ENCODE results near the gene ATP11B.
A peak's percentile ranks its signal among the peaks of the same experiment; 100 is the strongest.

The ATP11B gene

GRCh38 chr3:182908471-182908870 lies 115.2 kb downstream of the ATP11B start:
- ATAC-seq = no peak
- no peak for TF ChIP-seq PPARA (CRISPR knock-in tag; IDR thresholded peaks at IDR 0.05; ENCODE audit: borderline replicate concordance)
- no peak for TF ChIP-seq ISL1 (CRISPR knock-in tag; IDR thresholded peaks at IDR 0.05)
- no peak for TF ChIP-seq SNAI2 (CRISPR knock-in tag; IDR thresholded peaks at IDR 0.05)
- no peak for TF ChIP-seq RARB (CRISPR knock-in tag; IDR thresholded peaks at IDR 0.05)
- TF ChIP-seq OSR1 (CRISPR knock-in tag; IDR thresholded peaks at IDR 0.05) = no peak
- no peak for TF ChIP-seq ZFP3 (CRISPR knock-in tag; IDR thresholded peaks at IDR 0.05)
- TF ChIP-seq CREB5 (CRISPR knock-in tag; IDR thresholded peaks at IDR 0.05; ENCODE audit: low read depth) = no peak
- TF ChIP-seq ZC3H10 (CRISPR knock-in tag; IDR thresholded peaks at IDR 0.05) = no peak
- TF ChIP-seq GLIS3 (CRISPR knock-in tag; IDR thresholded peaks at IDR 0.05) = no peak
- no peak for TF ChIP-seq TCF4 (CRISPR knock-in tag; IDR thresholded peaks at IDR 0.05; ENCODE audit: borderline replicate concordance)

DNA sequence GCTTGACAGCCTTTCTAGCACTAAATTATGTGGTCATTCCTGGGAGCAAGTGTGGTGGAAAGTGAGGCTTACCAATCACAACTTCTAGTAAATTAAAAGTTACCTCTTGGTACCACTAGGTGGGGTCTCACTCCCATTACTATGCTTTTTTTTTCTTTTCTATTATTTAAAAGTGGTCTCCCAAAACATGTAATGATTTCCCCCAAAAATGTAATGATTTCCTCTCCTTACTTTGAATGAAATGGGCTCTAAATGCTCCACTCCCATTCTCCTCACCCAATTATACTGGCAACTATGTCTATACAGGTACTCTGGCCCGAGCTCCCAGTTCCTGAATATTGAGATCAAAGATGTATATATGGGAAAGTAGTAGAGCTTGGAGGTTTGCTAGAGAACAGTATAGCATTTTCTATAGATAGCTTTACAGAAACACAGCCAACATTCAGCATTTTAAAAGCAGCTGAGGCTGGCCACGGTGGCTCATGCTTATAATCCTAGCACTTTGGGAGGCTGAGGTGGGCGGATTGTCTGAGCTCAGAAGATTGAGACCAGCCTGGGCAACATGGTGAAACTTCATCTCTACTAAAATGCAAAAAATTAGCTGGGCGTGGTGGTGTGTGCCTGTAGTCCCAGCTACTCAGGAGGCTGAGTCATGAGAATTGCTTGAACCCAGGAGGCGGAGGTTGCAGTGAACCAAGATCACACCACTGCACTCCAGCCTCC lies 116.2 kb downstream of the ATP11B start:
- ATAC-seq = peak; percentile 71
- TF ChIP-seq CSDC2 (CRISPR knock-in tag; IDR thresholded peaks at IDR 0.05) = no peak
- TF ChIP-seq SNAI2 (CRISPR knock-in tag; IDR thresholded peaks at IDR 0.05) = no peak
- no peak for TF ChIP-seq TSHZ2 (CRISPR knock-in tag; IDR thresholded peaks at IDR 0.05)
- TF ChIP-seq PATZ1 (CRISPR knock-in tag; IDR thresholded peaks at IDR 0.05; ENCODE audit: borderline replicate concordance) = no peak
- TF ChIP-seq ESRRG (CRISPR knock-in tag; IDR thresholded peaks at IDR 0.05) = no peak
- no peak for TF ChIP-seq TCF4 (CRISPR knock-in tag; IDR thresholded peaks at IDR 0.05; ENCODE audit: borderline replicate concordance)
- no peak for TF ChIP-seq ZFP3 (CRISPR knock-in tag; IDR thresholded peaks at IDR 0.05)
- TF ChIP-seq CSRNP3 (CRISPR knock-in tag; IDR thresholded peaks at IDR 0.05) = no peak
- TF ChIP-seq ARNTL (CRISPR knock-in tag; IDR thresholded peaks at IDR 0.05; ENCODE audit: borderline replicate concordance, low read depth) = no peak
- no peak for TF ChIP-seq ZC3H10 (CRISPR knock-in tag; IDR thresholded peaks at IDR 0.05)
- TF ChIP-seq ZNF8 (CRISPR knock-in tag; IDR thresholded peaks at IDR 0.05) = no peak
- no peak for TF ChIP-seq TOX (CRISPR knock-in tag; IDR thresholded peaks at IDR 0.05; ENCODE audit: borderline replicate concordance)
- TF ChIP-seq PPARA (CRISPR knock-in tag; IDR thresholded peaks at IDR 0.05; ENCODE audit: borderline replicate concordance) = no peak

DNA sequence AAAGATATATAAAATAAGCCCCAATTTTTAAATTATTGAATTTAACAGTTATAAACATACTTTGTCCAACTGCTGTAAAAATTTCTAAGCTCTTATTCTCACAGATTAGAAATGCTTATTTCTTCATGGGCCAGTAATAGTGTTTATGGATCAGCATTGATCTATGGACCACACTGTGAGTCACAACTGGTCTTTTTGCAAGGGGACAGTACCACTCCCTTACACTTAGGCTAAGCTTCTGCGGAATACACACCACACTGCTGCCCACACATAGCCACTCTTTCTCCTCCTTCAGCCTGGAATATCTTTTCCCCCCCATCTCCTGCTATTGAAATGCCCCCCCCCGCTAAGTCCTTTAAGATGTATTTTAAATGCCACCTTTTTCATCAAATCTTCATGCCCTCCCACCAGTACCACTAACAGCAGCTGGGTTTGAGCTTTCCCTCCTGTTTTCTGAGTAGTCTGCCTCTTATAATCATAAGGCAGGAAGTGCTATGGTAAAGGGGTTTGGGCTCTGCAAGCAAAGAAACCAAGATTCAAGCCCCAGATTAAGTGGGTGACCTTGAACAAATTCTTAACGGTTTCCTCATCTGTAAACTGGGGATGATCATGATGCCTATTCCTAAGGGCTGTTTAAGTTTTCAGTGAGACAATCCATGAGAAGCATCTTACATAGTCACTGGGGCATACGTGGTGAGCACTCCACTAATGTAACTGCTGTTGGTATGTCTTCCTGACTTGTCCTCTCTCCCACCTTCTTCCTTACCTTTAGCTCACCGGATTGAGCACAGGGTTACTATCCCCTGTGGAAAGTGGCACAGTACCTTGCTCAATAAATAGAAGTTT lies 117.9 kb downstream of the ATP11B start:
- ATAC-seq = no peak
- no peak for TF ChIP-seq GLIS3 (CRISPR knock-in tag; IDR thresholded peaks at IDR 0.05)
- no peak for TF ChIP-seq OSR1 (CRISPR knock-in tag; IDR thresholded peaks at IDR 0.05)
- TF ChIP-seq ZFP30 (CRISPR knock-in tag; IDR thresholded peaks at IDR 0.05) = no peak
- no peak for TF ChIP-seq PPARA (CRISPR knock-in tag; IDR thresholded peaks at IDR 0.05; ENCODE audit: borderline replicate concordance)
- TF ChIP-seq ZC3H10 (CRISPR knock-in tag; IDR thresholded peaks at IDR 0.05) = no peak
- TF ChIP-seq TSHZ2 (CRISPR knock-in tag; IDR thresholded peaks at IDR 0.05) = no peak
- no peak for TF ChIP-seq RARB (CRISPR knock-in tag; IDR thresholded peaks at IDR 0.05)
- TF ChIP-seq, protein P1, sequence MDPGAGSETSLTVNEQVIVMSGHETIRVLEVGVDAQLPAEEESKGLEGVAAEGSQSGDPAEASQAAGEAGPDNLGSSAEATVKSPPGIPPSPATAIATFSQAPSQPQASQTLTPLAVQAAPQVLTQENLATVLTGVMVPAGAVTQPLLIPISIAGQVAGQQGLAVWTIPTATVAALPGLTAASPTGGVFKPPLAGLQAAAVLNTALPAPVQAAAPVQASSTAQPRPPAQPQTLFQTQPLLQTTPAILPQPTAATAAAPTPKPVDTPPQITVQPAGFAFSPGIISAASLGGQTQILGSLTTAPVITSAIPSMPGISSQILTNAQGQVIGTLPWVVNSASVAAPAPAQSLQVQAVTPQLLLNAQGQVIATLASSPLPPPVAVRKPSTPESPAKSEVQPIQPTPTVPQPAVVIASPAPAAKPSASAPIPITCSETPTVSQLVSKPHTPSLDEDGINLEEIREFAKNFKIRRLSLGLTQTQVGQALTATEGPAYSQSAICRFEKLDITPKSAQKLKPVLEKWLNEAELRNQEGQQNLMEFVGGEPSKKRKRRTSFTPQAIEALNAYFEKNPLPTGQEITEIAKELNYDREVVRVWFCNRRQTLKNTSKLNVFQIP (CRISPR knock-in tag; IDR thresholded peaks at IDR 0.05; ENCODE audit: borderline replicate concordance, low read depth) = no peak
- TF ChIP-seq ZFP3 (CRISPR knock-in tag; IDR thresholded peaks at IDR 0.05) = no peak
- no peak for TF ChIP-seq CSRNP3 (CRISPR knock-in tag; IDR thresholded peaks at IDR 0.05)
